WI38 (cell line): ENCODE data around the gene PPARD.

Experiments
- H3K4me3 ChIP-seq: 2 replicates; pipeline ENCODE4 v1.5.1; 2011; ENCODE audit warnings: low read depth, mild to moderate bottlenecking, control low read depth, low read length
- CTCF ChIP-seq: IDR thresholded peaks from 2 replicates; pipeline ENCODE4 v1.5.1; 2012; ENCODE audit warnings: low read depth, mild to moderate bottlenecking, control low read depth, low read length

The PPARD gene

GRCh38 chr6:35475573-35475972 is 133.2 kb downstream of the PPARD start:
- no peak overlapping the region for H3K4me3 ChIP-seq
- TF ChIP-seq CTCF = no peak

GRCh38 chr6:35476004-35476403 is 133.6 kb downstream of the PPARD start:
- TF ChIP-seq CTCF = no peak
- no peak overlapping the region for H3K4me3 ChIP-seq

- TF ChIP-seq CTCF = no peak
- no peak overlapping the region for H3K4me3 ChIP-seq
Observed at GRCh38 chr6:35477028-35477427, 134.7 kb downstream of the PPARD start.
